GM12878 (cell line): Measurements from ENCODE around the gene DMD. TPM values are rescaled to one million over a fixed set of nuclear protein-coding genes. Genes with fewer than 3 reads are reported as not detected.

ENCODE experiments used
- ATAC-seq: fragments of 200-7000 bp; cut with Tn5 transposase; 3 replicates; pipeline ENCODE4 v1.9.1; 2020; ENCODE audit warnings: mild to moderate bottlenecking, moderate library complexity
- BruUV-seq: library from RNA; stranded (reverse); fragments of 400-500 nt; replicated peaks from 2 replicates; lab custom pipeline; 2021; lab: Mats Ljungman, UMichigan
- CTCF ChIA-PET: fragments of 300-600 bp; sonication (Branson Sonifier 250); formaldehyde crosslinking; extraction: SDS; loops from one replicate; lab custom pipeline; 2021; ENCODE audit warnings: inconsistent platforms; lab: Yijun Ruan, JAX
- POLR2A ChIA-PET: fragments of 350-600 bp; formaldehyde crosslinking; extraction: SDS; loops from one replicate; lab custom pipeline; 2021; ENCODE audit warnings: inconsistent platforms; lab: Charles Lee
- RAD21 ChIA-PET: fragments of 300-600 bp; sonication (Branson Sonifier 250); formaldehyde crosslinking; loops from one replicate; lab custom pipeline; 2023; ENCODE audit warnings: antibody characterized with exemption; ENCODE audit not compliant: unreplicated experiment; lab: Charles Lee
- SMC1A ChIA-PET: fragments of 300-600 bp; sonication (Branson Sonifier 250); formaldehyde crosslinking; loops from one replicate; lab custom pipeline; 2023; ENCODE audit not compliant: unreplicated experiment, uncharacterized antibody; lab: Charles Lee
- DNase-seq: peaks from one replicate; pipeline ENCODE4 v3.0.0-alpha.2; 2011; ENCODE audit warnings: low read depth, low spot score
- FAIRE-seq: peaks from 3 replicates; lab custom pipeline; 2011; peaks lifted over from hg19 to GRCh38; lab: Jason Lieb, UNC
- H2AFZ ChIP-seq: 2 replicates; pipeline ENCODE4 v1.6.0; 2011; ENCODE audit warnings: low read depth, low read length, control low read depth; ENCODE audit not compliant: control insufficient read depth
- H3K27ac ChIP-seq: 2 replicates; pipeline ENCODE4 v1.5.1; 2011; ENCODE audit warnings: control low read depth; ENCODE audit not compliant: control insufficient read depth, insufficient read depth
- H3K27me3 ChIP-seq, 2 experiments: replicated peaks in 1 of 2; 2 replicates each; pipeline versions ENCODE4 v1.6.0 to v1.6.1; 2011; ENCODE audit warnings: low read length in 1 of 2; ENCODE audit not compliant: control insufficient read depth in 2 of 2, insufficient read depth in 2 of 2
- H3K36me3 ChIP-seq, 2 experiments: 2 replicates each; pipeline ENCODE4 v1.5.1; 2011; ENCODE audit warnings: low read length in 1 of 2; ENCODE audit not compliant: control insufficient read depth in 2 of 2, insufficient read depth in 2 of 2
- H3K4me1 ChIP-seq: 2 replicates; pipeline ENCODE4 v1.6.1; 2011; ENCODE audit warnings: mild to moderate bottlenecking, low read length, moderate library complexity, mixed read lengths; ENCODE audit not compliant: control insufficient read depth, insufficient read depth
- H3K4me2 ChIP-seq: 2 replicates; pipeline ENCODE4 v1.6.0; 2011; ENCODE audit warnings: control low read depth; ENCODE audit not compliant: control insufficient read depth, insufficient read depth
- H3K4me3 ChIP-seq: fragments of 200-600 bp; sonication (generic); 2 replicates; pipeline ENCODE4 v1.5.1; 2016
- H3K79me2 ChIP-seq: 2 replicates; pipeline ENCODE4 v1.6.0; 2011; ENCODE audit warnings: low read length; ENCODE audit not compliant: control insufficient read depth, insufficient read depth
- H3K9ac ChIP-seq: 2 replicates; pipeline ENCODE4 v1.8.0; 2011; ENCODE audit warnings: low read length, control low read depth, mixed read lengths; ENCODE audit not compliant: control insufficient read depth, insufficient read depth
- H3K9me3 ChIP-seq: replicated peaks from 3 replicates; pipeline ENCODE4 v1.5.1; 2011; ENCODE audit warnings: mild to moderate bottlenecking, low read length; ENCODE audit not compliant: control insufficient read depth, insufficient read depth
- H4K20me1 ChIP-seq: 2 replicates; pipeline ENCODE4 v1.6.0; 2011; ENCODE audit not compliant: control insufficient read depth, insufficient read depth
- ATF7 ChIP-seq: fragments of 450-650 bp; IDR thresholded peaks from 2 replicates; pipeline ENCODE4 v1.6.1; 2016; ENCODE audit warnings: low read depth, mild to moderate bottlenecking
- BCL11A ChIP-seq: IDR thresholded peaks from 2 replicates; pipeline ENCODE4 v1.6.1; 2011; ENCODE audit warnings: low read depth, low read length
- BCL3 ChIP-seq: IDR thresholded peaks from 2 replicates; pipeline ENCODE4 v1.6.1; 2011; ENCODE audit warnings: borderline replicate concordance, low read depth, mild to moderate bottlenecking, moderate library complexity, low read length; ENCODE audit not compliant: insufficient read depth, poor library complexity, severe bottlenecking
- CHD1 ChIP-seq: IDR thresholded peaks from 2 replicates; pipeline ENCODE4 v1.6.1; 2012; ENCODE audit warnings: low read depth, low read length, improper control_type of control experiment
- ELK1 ChIP-seq: IDR thresholded peaks from 2 replicates; pipeline ENCODE4 v1.6.1; 2012; ENCODE audit warnings: low read depth, low read length, improper control_type of control experiment
- EP300 ChIP-seq, 2 experiments: fragments of 150-350 bp in 1 of 2; IDR thresholded peaks; 2 replicates each; pipeline ENCODE4 v1.6.1; 2011 to 2012; ENCODE audit warnings: low read depth in 2 of 2, low read length in 2 of 2, borderline replicate concordance in 1 of 2, improper control_type of control experiment in 1 of 2, inconsistent platforms in 1 of 2; ENCODE audit not compliant: control insufficient read depth in 1 of 2
- FOXM1 ChIP-seq: IDR thresholded peaks from 2 replicates; pipeline ENCODE4 v1.6.1; 2012; ENCODE audit warnings: low read depth, mild to moderate bottlenecking, inconsistent platforms, low read length, moderate library complexity
- NR2F1 ChIP-seq: fragments of 450-650 bp; conservative IDR thresholded peaks from 2 replicates; pipeline ENCODE4 v1.6.1; 2017; ENCODE audit warnings: mild to moderate bottlenecking
- NRF1 ChIP-seq: conservative IDR thresholded peaks from 2 replicates; pipeline ENCODE4 v1.6.1; 2011; ENCODE audit warnings: mild to moderate bottlenecking, low read depth, low read length, improper control_type of control experiment
- POU2F2 ChIP-seq: IDR thresholded peaks from 3 replicates; pipeline ENCODE4 v1.6.1; 2011; ENCODE audit warnings: low read depth, mild to moderate bottlenecking, low read length, borderline replicate concordance
- RB1 ChIP-seq: fragments of 450-650 bp; formaldehyde crosslinking; IDR thresholded peaks from 2 replicates; pipeline ENCODE4 v1.6.1; 2017; ENCODE audit warnings: mild to moderate bottlenecking, borderline replicate concordance
- RCOR1 ChIP-seq: conservative IDR thresholded peaks from 2 replicates; pipeline ENCODE4 v1.6.1; 2012; ENCODE audit warnings: low read depth, low read length, improper control_type of control experiment
- WRNIP1 ChIP-seq: IDR thresholded peaks from 2 replicates; pipeline ENCODE4 v1.6.1; 2011; ENCODE audit warnings: low read depth, low read length, improper control_type of control experiment, borderline replicate concordance
- WGBS: methylation state at CpG from one replicate; pipeline ENCODE4 v1.1.6; 2016; ENCODE audit warnings: low lambda C conversion rate; ENCODE audit not compliant: insufficient replicate concordance, insufficient coverage; ENCODE audit errors: missing lambda C conversion rate; 5-methylcytosine and 5-hydroxymethylcytosine counted together
- in situ Hi-C: fragments of 300-500 bp; cut with MboI; formaldehyde crosslinking; loops from 9 replicates; pipeline ENCODE4 v1.14.3; 2018; ENCODE audit warnings: mixed read lengths
- intact Hi-C: fragments of 100-400 bp; cut with micrococcal nuclease; formaldehyde crosslinking; loops from one replicate; pipeline ENCODE4 v1.14.2; 2022; ENCODE audit not compliant: unreplicated experiment
- polyA plus RNA-seq, 11 experiments: library from polyadenylated mRNA; depleted of rRNA in 4 of 11; unstranded in 6 of 11; stranded (reverse) in 5 of 11; fragments of >200 nt; fragmentation: Nextera tagmentation in 4 of 11; fragmentation: Illumina TruSeq in 1 of 11; extraction: Ambion mirVana in 4 of 11; extraction: Trizol in 1 of 11; gene quantifications; 1 replicate in 1 of 11; 2 replicates in 10 of 11; pipeline versions ENCODE4 v1.2.1 to v1.2.3, GENCODE V29; 2011 to 2016; ENCODE audit warnings: inconsistent platforms in 2 of 11, missing spikeins in 2 of 11, low read depth in 1 of 11
- total RNA-seq, 4 experiments: library from RNA; depleted of rRNA in 3 of 4; stranded (reverse); fragments of >200 nt in 3 of 4; fragmentation: Illumina TruSeq in 1 of 4; extraction: Trizol in 1 of 4; gene quantifications; 2 replicates each; pipeline versions ENCODE4 v1.2.1 to v1.2.3, GENCODE V29; 2013 to 2021

The DMD gene
- total and polyA plus RNA-seq, 10 of the 15 experiments (the other 5 are each of a cell fraction or from before 2014, with no cell fraction given) = 1.4 to 24.3 (median 4.3) TPM

GRCh38 chrX:31715675-31716074, 1495.7 kb downstream of the DMD start:
- Histone ChIP-seq H3K4me3 (no peak overlapping the region), H3K9me3 (no peaks in the 10 kb centered on the region), H3K4me1 (no peaks in the 10 kb centered on the region), H3K4me2 (no peak overlapping the region), H4K20me1 (no peaks in the 10 kb centered on the region), H3K27me3 (no peaks in the 10 kb centered on the region), H3K9ac (no peak overlapping the region), H2AFZ (no peak overlapping the region), H3K27ac (no peak overlapping the region), H3K79me2 (no peaks in the 10 kb centered on the region), H3K36me3 (no peaks in the 10 kb centered on the region)
- ATAC-seq (no peak), DNase-seq (no peak), FAIRE-seq (no peak)
- POLR2A ChIA-PET = no interaction called here
- 25% methylated on average over 5 of the region's 5 CpGs for WGBS
- SMC1A ChIA-PET = no interaction called here
- BruUV-seq = no TSS peak
- intact Hi-C loops (no loop called here), in situ Hi-C loops (no loop called here)
- no peak for TF ChIP-seq BCL3
- no peak for TF ChIP-seq RB1
- no peak for TF ChIP-seq POU2F2
- TF ChIP-seq NR2F1 = no peak
- TF ChIP-seq ATF7 = no peak
- no peak for TF ChIP-seq RCOR1
- TF ChIP-seq CHD1 = no peak
- no peak for TF ChIP-seq NRF1
- TF ChIP-seq FOXM1 = no peak
- TF ChIP-seq BCL11A = no peak
- TF ChIP-seq ELK1 = no peak
- TF ChIP-seq EP300 (IDR thresholded peaks at IDR 0.05; ENCODE audit: borderline replicate concordance in 1 of 2, control insufficient read depth in 1 of 2, low read depth in 2 of 2, low read length in 2 of 2) = no peak
- TF ChIP-seq WRNIP1 = no peak
- CTCF ChIA-PET = no interaction called here
- RAD21 ChIA-PET = no interaction called here
